ENCODE results near the gene THYN1.
"Not testable (repeated sequence)": the region's sequence is repeated elsewhere in the genome, so short reads cannot be mapped to it uniquely, and the experiment has no call there.

Gene THYN1

GRCh38 chr11:134253188-134253993 is at the start of gene THYN1, which contains the start of gene ACAD8:
TSS of gene THYN1 (minus strand) at chr11:134253352. CDS start at chr11:134252882, 470 bp downstream.
TSS of gene ACAD8 (plus strand) at chr11:134253568. CDS start at chr11:134253601, 33 bp downstream.
- no peaks in the 10 kb centered on the region for H3K27me3 Mint-ChIP-seq
- H3K4me1 Mint-ChIP-seq (ENCODE audit: low read depth), result peaks cover 32% of the 10 kb centered on the region
- H3K4me3 Mint-ChIP-seq, result peak within 1 kb of the TSS; percentile 98
- peak within 1 kb of the TSS; percentile 92 for H3K27ac Mint-ChIP-seq
- H3K36me3 Mint-ChIP-seq (ENCODE audit: low read depth), result peaks cover 16% of the 10 kb centered on the region
- no peaks in the 10 kb centered on the region for H3K9me3 Mint-ChIP-seq

- H3K4me1 Mint-ChIP-seq (ENCODE audit: low read depth), result no peaks in the 10 kb centered on the region
Measured at GRCh38 chr11:134294664-134295063, 41.5 kb upstream of the THYN1 start.

GRCh38 chr11:134293119-134294113 is 40.3 kb upstream of the THYN1 start:
- Mint-ChIP-seq H3K4me1 (ENCODE audit: low read depth) (no peaks in the 10 kb centered on the region), H3K4me3 (no peak overlapping the region), H3K9me3 (no peaks in the 10 kb centered on the region), H3K36me3 (ENCODE audit: low read depth) (no peaks in the 10 kb centered on the region), H3K27ac (no peak overlapping the region), H3K27me3 (no peaks in the 10 kb centered on the region)

More at GRCh38 chr11:134294664-134295063, 41.5 kb upstream of the THYN1 start:
- H3K27me3 Mint-ChIP-seq, result no peaks in the 10 kb centered on the region
- H3K36me3 Mint-ChIP-seq (ENCODE audit: low read depth), result no peaks in the 10 kb centered on the region
- no peaks in the 10 kb centered on the region for H3K9me3 Mint-ChIP-seq
- H3K27ac Mint-ChIP-seq, result no peak overlapping the region
- no peak overlapping the region for H3K4me3 Mint-ChIP-seq

GRCh38 chr11:134292661-134293060 is 39.5 kb upstream of the THYN1 start:
- Mint-ChIP-seq H3K27ac (no peak overlapping the region), H3K4me3 (no peak overlapping the region), H3K9me3 (no peaks in the 10 kb centered on the region), H3K27me3 (no peaks in the 10 kb centered on the region), H3K36me3 (ENCODE audit: low read depth) (no peaks in the 10 kb centered on the region), H3K4me1 (ENCODE audit: low read depth) (no peaks in the 10 kb centered on the region)

- Mint-ChIP-seq H3K27me3 (no peaks in the 10 kb centered on the region), H3K9me3 (no peaks in the 10 kb centered on the region), H3K27ac (no peak overlapping the region), H3K4me1 (ENCODE audit: low read depth) (no peaks in the 10 kb centered on the region), H3K36me3 (ENCODE audit: low read depth) (no peaks in the 10 kb centered on the region), H3K4me3 (no peak overlapping the region)
Measured at GRCh38 chr11:134291196-134291595, 38.0 kb upstream of the THYN1 start.

GRCh38 chr11:134290646-134291045 is 37.5 kb upstream of the THYN1 start:
- no peak overlapping the region for H3K4me3 Mint-ChIP-seq
- H3K9me3 Mint-ChIP-seq, result no peaks in the 10 kb centered on the region
- no peaks in the 10 kb centered on the region for H3K27me3 Mint-ChIP-seq
- no peaks in the 10 kb centered on the region for H3K36me3 Mint-ChIP-seq (ENCODE audit: low read depth)
- peak overlapping the region; percentile 6 for H3K27ac Mint-ChIP-seq
- H3K4me1 Mint-ChIP-seq (ENCODE audit: low read depth), result no peaks in the 10 kb centered on the region

- H3K9me3 Mint-ChIP-seq, result no peaks in the 10 kb centered on the region
- no peaks in the 10 kb centered on the region for H3K4me1 Mint-ChIP-seq (ENCODE audit: low read depth)
- H3K27me3 Mint-ChIP-seq, result no peaks in the 10 kb centered on the region
- no peak overlapping the region for H3K4me3 Mint-ChIP-seq
- H3K36me3 Mint-ChIP-seq (ENCODE audit: low read depth), result no peaks in the 10 kb centered on the region
- no peak overlapping the region for H3K27ac Mint-ChIP-seq
Measured at GRCh38 chr11:134289789-134290188, 36.6 kb upstream of the THYN1 start.

- Mint-ChIP-seq H3K4me1 (ENCODE audit: low read depth) (no peaks in the 10 kb centered on the region), H3K9me3 (no peaks in the 10 kb centered on the region), H3K27ac (no peak overlapping the region), H3K36me3 (ENCODE audit: low read depth) (no peaks in the 10 kb centered on the region), H3K4me3 (no peak overlapping the region), H3K27me3 (no peaks in the 10 kb centered on the region)
Measured at GRCh38 chr11:134289167-134289566, 36.0 kb upstream of the THYN1 start.

- Mint-ChIP-seq H3K36me3 (ENCODE audit: low read depth) (no peaks in the 10 kb centered on the region), H3K27ac (no peak overlapping the region), H3K4me1 (ENCODE audit: low read depth) (no peaks in the 10 kb centered on the region), H3K27me3 (no peaks in the 10 kb centered on the region), H3K4me3 (no peak overlapping the region), H3K9me3 (no peaks in the 10 kb centered on the region)
Measured at GRCh38 chr11:134288486-134288885, 35.3 kb upstream of the THYN1 start.

- H3K27me3 Mint-ChIP-seq, result no peaks in the 10 kb centered on the region
- H3K4me3 Mint-ChIP-seq, result no peak overlapping the region
- no peaks in the 10 kb centered on the region for H3K9me3 Mint-ChIP-seq
- no peaks in the 10 kb centered on the region for H3K36me3 Mint-ChIP-seq (ENCODE audit: low read depth)
- H3K4me1 Mint-ChIP-seq (ENCODE audit: low read depth), result no peaks in the 10 kb centered on the region
- no peak overlapping the region for H3K27ac Mint-ChIP-seq
Measured at GRCh38 chr11:134287561-134287960, 34.4 kb upstream of the THYN1 start.

- not testable (repeated sequence) for H3K4me1 Mint-ChIP-seq (ENCODE audit: low read depth); H3K27me3 Mint-ChIP-seq; H3K4me3 Mint-ChIP-seq; H3K36me3 Mint-ChIP-seq (ENCODE audit: low read depth); H3K9me3 Mint-ChIP-seq; H3K27ac Mint-ChIP-seq
Measured at GRCh38 chr11:134284349-134284748, 31.2 kb upstream of the THYN1 start.

- Mint-ChIP-seq H3K9me3 (no peaks in the 10 kb centered on the region), H3K36me3 (ENCODE audit: low read depth) (peaks cover 4% of the 10 kb centered on the region), H3K4me3 (no peak overlapping the region)
Measured at GRCh38 chr11:134283461-134284230, 30.5 kb upstream of the THYN1 start.

GRCh38 chr11:134282121-134283045 is 29.2 kb upstream of the THYN1 start:
- peaks cover 7% of the 10 kb centered on the region for H3K36me3 Mint-ChIP-seq (ENCODE audit: low read depth)
- no peak overlapping the region for H3K27ac Mint-ChIP-seq
- peaks cover 18% of the 10 kb centered on the region for H3K27me3 Mint-ChIP-seq
- peaks cover 4% of the 10 kb centered on the region for H3K4me1 Mint-ChIP-seq (ENCODE audit: low read depth)
- H3K4me3 Mint-ChIP-seq, result no peak overlapping the region
- H3K9me3 Mint-ChIP-seq, result no peaks in the 10 kb centered on the region

More at GRCh38 chr11:134283461-134284230, 30.5 kb upstream of the THYN1 start:
- H3K27me3 Mint-ChIP-seq, result peaks cover 12% of the 10 kb centered on the region
- peaks cover 4% of the 10 kb centered on the region for H3K4me1 Mint-ChIP-seq (ENCODE audit: low read depth)
- no peak overlapping the region for H3K27ac Mint-ChIP-seq

GRCh38 chr11:134281635-134282034 is 28.5 kb upstream of the THYN1 start:
- H3K4me3 Mint-ChIP-seq, result not testable (repeated sequence)

More at GRCh38 chr11:134281635-134282034, 28.5 kb upstream of the THYN1 start:
- not testable (repeated sequence) for H3K4me1 Mint-ChIP-seq (ENCODE audit: low read depth); H3K27ac Mint-ChIP-seq; H3K9me3 Mint-ChIP-seq; H3K36me3 Mint-ChIP-seq (ENCODE audit: low read depth)
- H3K27me3 Mint-ChIP-seq, result peaks cover 21% of the 10 kb centered on the region
